Activated CD8-positive, alpha-beta memory T cell treated with anti-CD3 and anti-CD28 coated beads for 48 hours (primary cell): Measurements from ENCODE around the gene RNF169.
"Not testable (repeated sequence)": the region's sequence is repeated elsewhere in the genome, so short reads cannot be mapped to it uniquely, and the experiment has no call there.

Experiments
- DNase-seq, 3 experiments: peaks; one replicate each; pipeline ENCODE4 v3.0.0-alpha.2; 2020; ENCODE audit warnings: low read depth in 2 of 3, low spot score in 2 of 3

Gene RNF169

GRCh38 chr11:74729397-74729796 lies 19.3 kb upstream of the RNF169 start:
- DNase-seq = no peak

- no peak for DNase-seq
Observed at GRCh38 chr11:74730571-74731260, 17.9 kb upstream of the RNF169 start.

- no peak for DNase-seq
Observed at GRCh38 chr11:74731301-74732094, 17.2 kb upstream of the RNF169 start, which contains the start of gene CHRDL2. Gene CHRDL2, minus strand, starts transcription at chr11:74731426. Its CDS starts 538 bp downstream, at chr11:74730888.

- no peak for DNase-seq
Observed at GRCh38 chr11:74734559-74734925, 14.1 kb upstream of the RNF169 start.

GRCh38 chr11:74735365-74735928 lies 13.2 kb upstream of the RNF169 start:
- no peak for DNase-seq

- no peak for DNase-seq
Observed at GRCh38 chr11:74736031-74736430, 12.6 kb upstream of the RNF169 start.

- no peak for DNase-seq
Observed at GRCh38 chr11:74739546-74740270, 8.9 kb upstream of the RNF169 start.

GRCh38 chr11:74742070-74742469 lies 6.6 kb upstream of the RNF169 start:
- no peak for DNase-seq

- no peak for DNase-seq
Observed at GRCh38 chr11:74743640-74744039, 5.0 kb upstream of the RNF169 start.

GRCh38 chr11:74744277-74744676 lies 4.4 kb upstream of the RNF169 start:
- no peak for DNase-seq

- no peak for DNase-seq
Observed at GRCh38 chr11:74746868-74747267, 1.8 kb upstream of the RNF169 start.

- DNase-seq = peak in 2 of 3 experiments; percentile 23 to 46
Observed at GRCh38 chr11:74749127-74749964, 697 bp downstream of the RNF169 start.

- no peak for DNase-seq
Observed at GRCh38 chr11:74749965-74750296, 1.3 kb downstream of the RNF169 start.

GRCh38 chr11:74750598-74750997 lies 1.9 kb downstream of the RNF169 start:
- not testable (repeated sequence) for DNase-seq

GRCh38 chr11:74751303-74751702 lies 2.7 kb downstream of the RNF169 start:
- DNase-seq = no peak

GRCh38 chr11:74754507-74755252 lies 6.0 kb downstream of the RNF169 start:
- no peak for DNase-seq

- no peak for DNase-seq
Observed at GRCh38 chr11:74755395-74755995, 6.8 kb downstream of the RNF169 start.

- no peak for DNase-seq
Observed at GRCh38 chr11:74756571-74756970, 7.9 kb downstream of the RNF169 start.

- no peak for DNase-seq
Observed at GRCh38 chr11:74766905-74767304, 18.3 kb downstream of the RNF169 start.
